Inflammatory macrophage (primary cell): ENCODE data around the gene FLNB.
"Not testable (repeated sequence)": the region's sequence is repeated elsewhere in the genome, so short reads cannot be mapped to it uniquely, and the experiment has no call there.

ENCODE experiments used
- DNase-seq, 2 donors: peaks; one replicate each; pipeline ENCODE4 v3.0.0-alpha.2; 2020 to 2022

Gene FLNB

GRCh38 chr3:57982561-57983243 lies 25.5 kb upstream of the FLNB start:
- peak; percentile 61 to 69 for DNase-seq

- DNase-seq = peak; percentile 97 to 99
Observed at GRCh38 chr3:57983734-57984518, 24.3 kb upstream of the FLNB start.

- no peak for DNase-seq
Observed at GRCh38 chr3:57985176-57985983, 22.8 kb upstream of the FLNB start.

- DNase-seq = no peak
Observed at GRCh38 chr3:57985984-57986246, 22.3 kb upstream of the FLNB start.

GRCh38 chr3:57986261-57986660 lies 22.0 kb upstream of the FLNB start:
- no peak for DNase-seq

GRCh38 chr3:57989198-57989597 lies 19.0 kb upstream of the FLNB start:
- not testable (repeated sequence) for DNase-seq

- DNase-seq = no peak
Observed at GRCh38 chr3:57989646-57990045, 18.6 kb upstream of the FLNB start.

- no peak for DNase-seq
Observed at GRCh38 chr3:57992452-57993213, 15.6 kb upstream of the FLNB start.

GRCh38 chr3:57998366-57999283 lies 9.6 kb upstream of the FLNB start:
- peak; percentile 16 to 50 for DNase-seq

- DNase-seq = no peak
Observed at GRCh38 chr3:57999417-58000115, 8.7 kb upstream of the FLNB start.

- peak in 1 of 2 donors; percentile 69 for DNase-seq
Observed at GRCh38 chr3:58000306-58001085, 7.7 kb upstream of the FLNB start.

GRCh38 chr3:58001086-58001467 lies 7.1 kb upstream of the FLNB start:
- DNase-seq = no peak

- DNase-seq = no peak
Observed at GRCh38 chr3:58001979-58002378, 6.2 kb upstream of the FLNB start.

GRCh38 chr3:58003093-58003492 lies 5.1 kb upstream of the FLNB start:
- no peak for DNase-seq

- DNase-seq = no peak
Observed at GRCh38 chr3:58004973-58005372, 3.2 kb upstream of the FLNB start.

GRCh38 chr3:58005669-58006068 lies 2.6 kb upstream of the FLNB start:
- no peak for DNase-seq

GRCh38 chr3:58006661-58007060 lies 1.6 kb upstream of the FLNB start:
- DNase-seq = no peak

- peak in 1 of 2 donors; percentile 23 for DNase-seq
Observed at GRCh38 chr3:58009026-58009748, 965 bp downstream of the FLNB start.

- DNase-seq = no peak
Observed at GRCh38 chr3:58009749-58010535, 1.7 kb downstream of the FLNB start.
